Spleen (tissue), 7 donors: ENCODE data around the gene SLC1A3.

Experiments used
- POLR2A ChIP-seq, 3 donors: fragments of 450-650 bp; IDR thresholded peaks; one replicate each; pipeline ENCODE4 v1.5.1; 2017; ENCODE audit warnings: antibody characterized with exemption in 3 of 3, mild to moderate bottlenecking in 1 of 3
- TF ChIP-seq, protein P1 (sequence below), 11 experiments: fragments of 200-600 bp in 7 of 11; fragments of 450-650 bp in 4 of 11; sonication (generic) in 4 of 11; IDR thresholded peaks in 8 of 11; conservative IDR thresholded peaks in 3 of 11; 1 replicate in 7 of 11; 2 replicates in 4 of 11; pipeline versions ENCODE4 v1.4.0 to v1.8.0; 2016 to 2021; ENCODE audit warnings: antibody characterized with exemption in 11 of 11, inconsistent platforms in 4 of 11, mild to moderate bottlenecking in 1 of 11
- donor health status: DM: no; HTN: no; CAD: no; lungs with moderate emphysema.
- donor health status: DM: no; HTN: no; CAD: no.
- donor health status: DM: no; HTN: no; CAD: no.

DNA sequence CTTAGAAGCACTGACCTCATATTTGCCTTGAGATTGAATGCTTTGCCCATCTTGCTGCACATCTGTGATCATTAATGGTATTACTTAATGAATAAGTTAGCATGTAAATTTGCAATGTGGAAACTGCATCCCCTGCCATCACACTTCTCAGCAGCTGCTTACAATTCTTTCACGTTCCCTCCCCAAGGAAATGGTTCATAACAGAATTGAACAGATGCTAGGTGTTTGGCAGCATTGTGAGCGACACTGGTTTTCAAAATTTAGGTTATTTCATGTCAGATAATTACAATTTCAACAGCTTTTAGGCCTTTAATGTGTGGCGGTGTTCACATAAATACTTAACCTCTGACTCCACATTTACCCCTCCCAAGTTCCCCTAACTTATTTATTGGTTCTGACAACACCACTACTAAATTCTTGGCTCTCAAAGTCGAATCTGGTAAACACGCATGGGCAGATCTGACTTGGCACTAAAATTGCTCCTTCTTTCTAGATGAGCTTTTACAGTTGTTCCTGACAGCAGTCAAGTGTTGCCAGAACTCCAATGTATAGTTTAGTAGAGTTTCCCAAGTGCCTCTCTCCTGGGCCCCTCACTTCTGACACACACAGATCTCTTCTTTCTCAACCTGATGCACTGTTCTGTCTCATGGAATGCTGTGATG, 46.8 kb downstream of the SLC1A3 start:
- TF ChIP-seq, protein P1, sequence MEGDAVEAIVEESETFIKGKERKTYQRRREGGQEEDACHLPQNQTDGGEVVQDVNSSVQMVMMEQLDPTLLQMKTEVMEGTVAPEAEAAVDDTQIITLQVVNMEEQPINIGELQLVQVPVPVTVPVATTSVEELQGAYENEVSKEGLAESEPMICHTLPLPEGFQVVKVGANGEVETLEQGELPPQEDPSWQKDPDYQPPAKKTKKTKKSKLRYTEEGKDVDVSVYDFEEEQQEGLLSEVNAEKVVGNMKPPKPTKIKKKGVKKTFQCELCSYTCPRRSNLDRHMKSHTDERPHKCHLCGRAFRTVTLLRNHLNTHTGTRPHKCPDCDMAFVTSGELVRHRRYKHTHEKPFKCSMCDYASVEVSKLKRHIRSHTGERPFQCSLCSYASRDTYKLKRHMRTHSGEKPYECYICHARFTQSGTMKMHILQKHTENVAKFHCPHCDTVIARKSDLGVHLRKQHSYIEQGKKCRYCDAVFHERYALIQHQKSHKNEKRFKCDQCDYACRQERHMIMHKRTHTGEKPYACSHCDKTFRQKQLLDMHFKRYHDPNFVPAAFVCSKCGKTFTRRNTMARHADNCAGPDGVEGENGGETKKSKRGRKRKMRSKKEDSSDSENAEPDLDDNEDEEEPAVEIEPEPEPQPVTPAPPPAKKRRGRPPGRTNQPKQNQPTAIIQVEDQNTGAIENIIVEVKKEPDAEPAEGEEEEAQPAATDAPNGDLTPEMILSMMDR (IDR thresholded peaks at IDR 0.05 in 8 of 11, conservative IDR thresholded peaks at IDR 0.05 in 3 of 11) = no peak
- no peak for TF ChIP-seq POLR2A (IDR thresholded peaks at IDR 0.05)
